OCI-LY3 (cell line): Measurements from ENCODE around the gene ANKRD33B.

Source experiments
- H2AFZ ChIP-seq: fragments of 200-600, 300-600 bp; shearing (Covaris generic); 2 replicates; pipeline ENCODE4 v1.6.0; 2014; ENCODE audit warnings: antibody characterized with exemption, low read depth, low read length
- H3K27ac ChIP-seq: fragments of 200-600, 300-600 bp; sonication (generic); 2 replicates; pipeline ENCODE4 v1.5.1; 2014; ENCODE audit warnings: mild to moderate bottlenecking, low read length, moderate library complexity, mixed read lengths
- H3K27me3 ChIP-seq: fragments of 200-600, 300-600 bp; sonication (generic); 2 replicates; pipeline ENCODE4 v1.6.1; 2014; ENCODE audit warnings: low read depth, low read length, mixed read lengths
- H3K36me3 ChIP-seq: fragments of 200-600, 300-600 bp; sonication (generic); replicated peaks from 2 replicates; pipeline ENCODE3; 2014; ENCODE audit warnings: low read depth, low read length, mixed read lengths
- H3K4me1 ChIP-seq: fragments of 300-600, 200-600 bp; sonication (generic); 2 replicates; pipeline ENCODE4 v1.6.1; 2014; ENCODE audit warnings: low read length, mixed read lengths
- H3K4me2 ChIP-seq: fragments of 200-600, 300-600 bp; sonication (generic); 2 replicates; pipeline ENCODE4 v1.6.1; 2014; ENCODE audit warnings: low read length, mixed read lengths
- H3K4me3 ChIP-seq: fragments of 300-600, 200-600 bp; sonication (generic); 2 replicates; pipeline ENCODE4 v1.5.1; 2014; ENCODE audit warnings: antibody characterized with exemption, mild to moderate bottlenecking, low read length, moderate library complexity
- H3K79me2 ChIP-seq: fragments of 300-600, 200-600 bp; shearing (Covaris generic); 2 replicates; pipeline ENCODE4 v1.6.1; 2014; ENCODE audit warnings: mild to moderate bottlenecking, low read length, mixed read lengths
- H3K9ac ChIP-seq: fragments of 300-600, 200-600 bp; shearing (Covaris generic); 2 replicates; pipeline ENCODE4 v1.6.0; 2014; ENCODE audit warnings: mild to moderate bottlenecking, low read length, moderate library complexity
- H3K9me3 ChIP-seq: fragments of 200-600, 300-600 bp; shearing (Covaris generic); 2 replicates; pipeline ENCODE4 v1.6.1; 2014; ENCODE audit warnings: low read length, mixed read lengths; ENCODE audit not compliant: insufficient read depth
- H4K20me1 ChIP-seq: fragments of 200-600, 300-600 bp; sonication (generic); 2 replicates; pipeline ENCODE4 v1.6.1; 2016; ENCODE audit warnings: low read length, mixed read lengths; ENCODE audit not compliant: insufficient read depth
- CTCF ChIP-seq: fragments of 200-600, 300-600 bp; sonication (generic); IDR thresholded peaks from 2 replicates; pipeline ENCODE4 v1.5.1; 2014; ENCODE audit warnings: antibody characterized with exemption, low read length, low read depth
- EZH2phosphoT487 ChIP-seq: fragments of 200-600 bp; shearing (Covaris generic); IDR thresholded peaks from 2 replicates; pipeline ENCODE4 v1.6.1; 2018; ENCODE audit warnings: antibody characterized with exemption, mixed run types, low read depth

The ANKRD33B gene

GRCh38 chr5:10617103-10617502 lies 53.2 kb downstream of the ANKRD33B start:
- Histone ChIP-seq H3K36me3 (peaks cover 27% of the 10 kb centered on the region), H3K4me2 (no peak overlapping the region), H3K9me3 (no peaks in the 10 kb centered on the region), H3K4me1 (peaks cover 30% of the 10 kb centered on the region), H3K9ac (no peak overlapping the region), H3K27me3 (no peaks in the 10 kb centered on the region), H2AFZ (no peak overlapping the region), H3K27ac (no peak overlapping the region), H3K79me2 (peaks cover 89% of the 10 kb centered on the region), H3K4me3 (no peak overlapping the region), H4K20me1 (peaks cover 48% of the 10 kb centered on the region)
- TF ChIP-seq EZH2phosphoT487 (no peak), CTCF (no peak)

- Histone ChIP-seq H3K9me3 (no peaks in the 10 kb centered on the region), H3K9ac (no peak overlapping the region), H3K4me3 (no peak overlapping the region), H3K27ac (no peak overlapping the region), H3K36me3 (peaks cover 26% of the 10 kb centered on the region), H2AFZ (no peak overlapping the region), H3K79me2 (peaks cover 89% of the 10 kb centered on the region), H3K27me3 (no peaks in the 10 kb centered on the region), H4K20me1 (peaks cover 39% of the 10 kb centered on the region), H3K4me2 (no peak overlapping the region), H3K4me1 (peaks cover 33% of the 10 kb centered on the region)
- TF ChIP-seq EZH2phosphoT487 = no peak
- TF ChIP-seq CTCF = no peak
Observed at GRCh38 chr5:10618311-10618710, 54.4 kb downstream of the ANKRD33B start.

GRCh38 chr5:10619649-10620048 lies 55.8 kb downstream of the ANKRD33B start:
- TF ChIP-seq CTCF = no peak
- TF ChIP-seq EZH2phosphoT487 = no peak
- Histone ChIP-seq H3K9ac (no peak overlapping the region), H3K4me2 (no peak overlapping the region), H3K4me3 (no peak overlapping the region), H3K27me3 (no peaks in the 10 kb centered on the region), H4K20me1 (peaks cover 32% of the 10 kb centered on the region), H2AFZ (no peak overlapping the region), H3K4me1 (peaks cover 47% of the 10 kb centered on the region), H3K79me2 (peaks cover 90% of the 10 kb centered on the region), H3K27ac (no peak overlapping the region), H3K36me3 (peaks cover 30% of the 10 kb centered on the region), H3K9me3 (no peaks in the 10 kb centered on the region)

- H3K27me3 ChIP-seq = no peaks in the 10 kb centered on the region
- H3K4me2 ChIP-seq = no peak overlapping the region
- H4K20me1 ChIP-seq = peaks cover 26% of the 10 kb centered on the region
- H3K9me3 ChIP-seq = no peaks in the 10 kb centered on the region
- peaks cover 30% of the 10 kb centered on the region for H3K36me3 ChIP-seq
- TF ChIP-seq EZH2phosphoT487 (no peak), CTCF (no peak)
- no peak overlapping the region for H3K9ac ChIP-seq
- H3K27ac ChIP-seq = 0 out of 2 replicates have a peak overlapping the region, but pooled peaks have one; percentile 0
- no peak overlapping the region for H3K4me3 ChIP-seq
- H2AFZ ChIP-seq = no peak overlapping the region
- peaks cover 54% of the 10 kb centered on the region for H3K4me1 ChIP-seq
- H3K79me2 ChIP-seq = peaks cover 90% of the 10 kb centered on the region
Observed at GRCh38 chr5:10620346-10620745, 56.5 kb downstream of the ANKRD33B start.
